ENCODE measurements around the gene MYO5A. TPM values are rescaled to one million over a fixed set of nuclear protein-coding genes. Genes with fewer than 3 reads are reported as not detected.
"Not testable (repeated sequence)": the region's sequence is repeated elsewhere in the genome, so short reads cannot be mapped to it uniquely, and the experiment has no call there.

MYO5A gene
- total RNA-seq, 1 experiment from 2014 or later: 21.8 TPM

DNA sequence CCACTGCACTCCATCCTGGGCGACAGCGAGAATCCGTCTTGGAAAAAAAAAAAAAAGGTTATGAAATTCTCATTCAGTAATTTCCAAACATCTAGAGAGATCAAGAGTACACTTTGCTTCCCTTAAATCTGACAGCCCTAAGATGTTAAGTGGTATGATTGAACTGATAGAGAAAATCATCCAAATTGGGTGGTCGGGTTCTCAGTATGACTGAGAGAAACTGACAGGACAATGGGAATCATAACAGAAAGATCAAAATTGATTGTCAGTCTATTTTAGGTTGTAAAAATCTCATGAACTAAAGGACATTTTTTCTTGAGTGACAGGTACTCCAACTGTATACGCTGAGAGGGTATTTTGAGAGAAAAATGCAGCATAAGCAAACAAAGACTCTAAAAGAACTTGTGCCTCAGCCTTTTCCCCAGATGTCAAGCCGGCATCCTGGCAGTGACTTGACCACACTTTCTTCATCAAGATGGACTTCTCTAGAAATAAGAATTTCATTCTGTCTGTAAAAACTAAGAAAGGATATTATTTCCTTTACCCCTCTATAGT lies 65.8 kb downstream of the MYO5A start:
- no peak overlapping the region for H2AFZ ChIP-seq (ENCODE audit: low read length)
- TF ChIP-seq, protein P1, sequence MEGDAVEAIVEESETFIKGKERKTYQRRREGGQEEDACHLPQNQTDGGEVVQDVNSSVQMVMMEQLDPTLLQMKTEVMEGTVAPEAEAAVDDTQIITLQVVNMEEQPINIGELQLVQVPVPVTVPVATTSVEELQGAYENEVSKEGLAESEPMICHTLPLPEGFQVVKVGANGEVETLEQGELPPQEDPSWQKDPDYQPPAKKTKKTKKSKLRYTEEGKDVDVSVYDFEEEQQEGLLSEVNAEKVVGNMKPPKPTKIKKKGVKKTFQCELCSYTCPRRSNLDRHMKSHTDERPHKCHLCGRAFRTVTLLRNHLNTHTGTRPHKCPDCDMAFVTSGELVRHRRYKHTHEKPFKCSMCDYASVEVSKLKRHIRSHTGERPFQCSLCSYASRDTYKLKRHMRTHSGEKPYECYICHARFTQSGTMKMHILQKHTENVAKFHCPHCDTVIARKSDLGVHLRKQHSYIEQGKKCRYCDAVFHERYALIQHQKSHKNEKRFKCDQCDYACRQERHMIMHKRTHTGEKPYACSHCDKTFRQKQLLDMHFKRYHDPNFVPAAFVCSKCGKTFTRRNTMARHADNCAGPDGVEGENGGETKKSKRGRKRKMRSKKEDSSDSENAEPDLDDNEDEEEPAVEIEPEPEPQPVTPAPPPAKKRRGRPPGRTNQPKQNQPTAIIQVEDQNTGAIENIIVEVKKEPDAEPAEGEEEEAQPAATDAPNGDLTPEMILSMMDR (conservative IDR thresholded peaks at IDR 0.05): no peak
- no peak overlapping the region for H3K9ac ChIP-seq (ENCODE audit: extremely low read depth, insufficient read length, low read length)
- WGBS (ENCODE audit: extremely low coverage, insufficient read length, low lambda C conversion rate): no CpG with 5 or more reads among the region's 6 CpGs
- H3K79me1 ChIP-seq (ENCODE audit: insufficient read depth, low read depth, low read length, poor library complexity, severe bottlenecking): peaks cover 3% of the 10 kb centered on the region
- peaks cover 26 to 31% of the 10 kb centered on the region in 2 experiments for H3K4me1 Mint-ChIP-seq
- no peaks in the 10 kb centered on the region for H3K27me3 ChIP-seq (ENCODE audit: insufficient read depth, low read length)
- no peak overlapping the region for H3K23ac ChIP-seq (ENCODE audit: insufficient read length, low read depth, low read length)
- H3K27me3 Mint-ChIP-seq (ENCODE audit: low read depth): no peaks in the 10 kb centered on the region
- H3K4me2 ChIP-seq (ENCODE audit: insufficient read depth, insufficient read length, low read length): no peak overlapping the region
- H4K8ac ChIP-seq (replicated peaks; ENCODE audit: insufficient read length, low read depth, low read length): no peak overlapping the region
- H3T11ph ChIP-seq (ENCODE audit: low read length): no peak overlapping the region
- no peak overlapping the region for H3K4me3 Mint-ChIP-seq
- no peaks in the 10 kb centered on the region for H3K23me2 ChIP-seq (ENCODE audit: insufficient read length, low read depth, low read length, poor library complexity, severe bottlenecking)
- no peaks in the 10 kb centered on the region for H3K9me3 ChIP-seq (ENCODE audit: control insufficient read depth, low read depth, low read length)
- no peak overlapping the region for H2BK5ac ChIP-seq (ENCODE audit: insufficient read length, low read length)
- H2BK15ac ChIP-seq (ENCODE audit: low read depth, low read length): no peak overlapping the region
- H3K4ac ChIP-seq (ENCODE audit: low read depth, low read length): no peak overlapping the region
- H3K27ac Mint-ChIP-seq: no peak overlapping the region
- H2AK5ac ChIP-seq (ENCODE audit: insufficient read length, low read length): no peak overlapping the region
- peaks cover 14 to 21% (median 18%) of the 10 kb centered on the region in 3 experiments for H3K36me3 Mint-ChIP-seq (ENCODE audit: insufficient read depth in 1 of 3, low read depth in 3 of 3)
- H3K14ac ChIP-seq (ENCODE audit: insufficient read depth, low read length): no peak overlapping the region
- no peaks in the 10 kb centered on the region for H4K20me1 ChIP-seq (ENCODE audit: control insufficient read depth, insufficient read depth, insufficient read length)
- no peak overlapping the region for H3K27ac ChIP-seq (ENCODE audit: insufficient read length, low read depth, low read length)
- no peak overlapping the region for H2BK12ac ChIP-seq (ENCODE audit: insufficient read length, low read depth, low read length)
- H2BK120ac ChIP-seq (ENCODE audit: low read depth, low read length, poor library complexity, severe bottlenecking): no peak overlapping the region
- no peaks in the 10 kb centered on the region for H3K79me2 ChIP-seq (ENCODE audit: insufficient read depth, low read length)
- H3K56ac ChIP-seq (ENCODE audit: insufficient read length, low read depth, low read length): no peak overlapping the region
- no peak overlapping the region for H2BK20ac ChIP-seq (ENCODE audit: low read depth, low read length, poor library complexity, severe bottlenecking)
- peaks cover 11% of the 10 kb centered on the region; the same call in 1 of the 2 replicates for H3K4me1 ChIP-seq (ENCODE audit: insufficient read depth, low read length)
- peaks cover 12 to 15% of the 10 kb centered on the region in 2 experiments for H3K9me3 Mint-ChIP-seq
- H4K5ac ChIP-seq (ENCODE audit: insufficient read length, low read depth, low read length): no peak overlapping the region
- H3K18ac ChIP-seq (ENCODE audit: insufficient read length, low read depth, low read length): no peak overlapping the region
- H4K91ac ChIP-seq (ENCODE audit: insufficient read length, low read depth, low read length): no peak overlapping the region
- no peak for DNase-seq

DNA sequence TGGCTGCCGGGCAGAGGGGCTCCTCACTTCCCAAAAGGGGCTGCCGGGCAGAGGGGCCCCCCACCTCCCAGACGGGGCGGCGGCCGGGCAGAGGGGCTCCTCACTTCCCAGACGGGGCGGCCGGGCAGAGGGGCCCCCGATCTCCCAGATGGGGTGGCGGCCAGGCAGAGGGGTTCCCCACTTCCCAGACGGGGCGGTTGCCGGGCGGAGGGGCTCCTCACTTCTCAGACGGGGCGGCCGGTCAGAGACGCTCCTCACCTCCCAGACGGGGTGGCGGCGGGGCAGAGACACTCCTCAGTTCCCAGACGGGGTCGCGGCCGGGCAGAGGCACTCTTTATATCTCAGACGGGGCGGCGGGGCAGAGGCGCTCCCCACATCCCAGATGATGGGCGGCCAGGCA lies 69.0 kb downstream of the MYO5A start:
- not testable (repeated sequence) for H3K79me1 ChIP-seq (ENCODE audit: insufficient read depth, low read depth, low read length, poor library complexity, severe bottlenecking); H3K27ac Mint-ChIP-seq; H3K4me2 ChIP-seq (ENCODE audit: insufficient read depth, insufficient read length, low read length)

More for the DNA sequence above, 69.0 kb downstream of the MYO5A start:
- not testable (repeated sequence) for H3K23ac ChIP-seq (ENCODE audit: insufficient read length, low read depth, low read length); H3K23me2 ChIP-seq (ENCODE audit: insufficient read length, low read depth, low read length, poor library complexity, severe bottlenecking); H2AK5ac ChIP-seq (ENCODE audit: insufficient read length, low read length); H2BK120ac ChIP-seq (ENCODE audit: low read depth, low read length, poor library complexity, severe bottlenecking); H3K9ac ChIP-seq (ENCODE audit: extremely low read depth, insufficient read length, low read length); H3T11ph ChIP-seq (ENCODE audit: low read length); H4K8ac ChIP-seq (replicated peaks; ENCODE audit: insufficient read length, low read depth, low read length); DNase-seq; H3K4me1 ChIP-seq (ENCODE audit: insufficient read depth, low read length); H3K27me3 Mint-ChIP-seq (ENCODE audit: low read depth); H3K79me2 ChIP-seq (ENCODE audit: insufficient read depth, low read length); H3K14ac ChIP-seq (ENCODE audit: insufficient read depth, low read length); H4K5ac ChIP-seq (ENCODE audit: insufficient read length, low read depth, low read length); H2BK20ac ChIP-seq (ENCODE audit: low read depth, low read length, poor library complexity, severe bottlenecking); H2BK15ac ChIP-seq (ENCODE audit: low read depth, low read length); H4K20me1 ChIP-seq (ENCODE audit: control insufficient read depth, insufficient read depth, insufficient read length); H2BK12ac ChIP-seq (ENCODE audit: insufficient read length, low read depth, low read length); H2AFZ ChIP-seq (ENCODE audit: low read length); H3K56ac ChIP-seq (ENCODE audit: insufficient read length, low read depth, low read length); H4K91ac ChIP-seq (ENCODE audit: insufficient read length, low read depth, low read length); H3K4ac ChIP-seq (ENCODE audit: low read depth, low read length); H3K18ac ChIP-seq (ENCODE audit: insufficient read length, low read depth, low read length); H3K4me3 Mint-ChIP-seq; H3K27ac ChIP-seq (ENCODE audit: insufficient read length, low read depth, low read length); H2BK5ac ChIP-seq (ENCODE audit: insufficient read length, low read length); H3K9me3 ChIP-seq (ENCODE audit: control insufficient read depth, low read depth, low read length); H3K4me1 Mint-ChIP-seq; H3K27me3 ChIP-seq (ENCODE audit: insufficient read depth, low read length)
- WGBS (ENCODE audit: extremely low coverage, insufficient read length, low lambda C conversion rate): no CpG with 5 or more reads among the region's 31 CpGs
- Mint-ChIP-seq H3K9me3 (peaks cover 23% of the 10 kb centered on the region in 2 experiments), H3K36me3 (ENCODE audit: insufficient read depth in 1 of 3, low read depth in 3 of 3) (peaks cover 18 to 34% (median 21%) of the 10 kb centered on the region in 3 experiments)
